NCI-H1048 (cell line): ENCODE data around the gene ATP5ME.
"Not testable (repeated sequence)": the region's sequence is repeated elsewhere in the genome, so short reads cannot be mapped to it uniquely, and the experiment has no call there.

Experiments
- DNase-seq: peaks from one replicate; lab custom pipeline; 2025; lab: John Stamatoyannopoulos, UW

ATP5ME gene

GRCh38 chr4:683247-683897, 9.3 kb upstream of the ATP5ME start:
- no peak for DNase-seq

GRCh38 chr4:682490-683172, 8.6 kb upstream of the ATP5ME start:
- no peak for DNase-seq

- no peak for DNase-seq
Measured at GRCh38 chr4:681736-682451, 7.8 kb upstream of the ATP5ME start.

GRCh38 chr4:680928-681645, 7.0 kb upstream of the ATP5ME start:
- DNase-seq: no peak

- DNase-seq: no peak
Measured at GRCh38 chr4:680551-680927, 6.5 kb upstream of the ATP5ME start.

GRCh38 chr4:680091-680490, 6.0 kb upstream of the ATP5ME start:
- no peak for DNase-seq

- DNase-seq: no peak
Measured at GRCh38 chr4:679629-680028, 5.6 kb upstream of the ATP5ME start.

GRCh38 chr4:679104-679481, 5.0 kb upstream of the ATP5ME start:
- DNase-seq: no peak

- DNase-seq: no peak
Measured at GRCh38 chr4:678331-679103, 4.4 kb upstream of the ATP5ME start.

- DNase-seq: no peak
Measured at GRCh38 chr4:677431-678293, 3.6 kb upstream of the ATP5ME start.

- DNase-seq: no peak
Measured at GRCh38 chr4:676871-677235, 2.8 kb upstream of the ATP5ME start.

- no peak for DNase-seq
Measured at GRCh38 chr4:675980-676870, 2.1 kb upstream of the ATP5ME start.

- no peak for DNase-seq
Measured at GRCh38 chr4:675036-675882, 1.2 kb upstream of the ATP5ME start.

- no peak for DNase-seq
Measured at GRCh38 chr4:673349-674091, 556 bp downstream of the ATP5ME start.

- no peak for DNase-seq
Measured at GRCh38 chr4:671769-672168, 2.3 kb downstream of the ATP5ME start.

- DNase-seq: not testable (repeated sequence)
Measured at GRCh38 chr4:669806-670559, 4.1 kb downstream of the ATP5ME start.

GRCh38 chr4:668219-668618, 5.9 kb downstream of the ATP5ME start:
- not testable (repeated sequence) for DNase-seq

- DNase-seq: no peak
Measured at GRCh38 chr4:667545-667925, 6.5 kb downstream of the ATP5ME start.
